Measurements from ENCODE around the gene SLC1A7.

SLC1A7 gene

DNA sequence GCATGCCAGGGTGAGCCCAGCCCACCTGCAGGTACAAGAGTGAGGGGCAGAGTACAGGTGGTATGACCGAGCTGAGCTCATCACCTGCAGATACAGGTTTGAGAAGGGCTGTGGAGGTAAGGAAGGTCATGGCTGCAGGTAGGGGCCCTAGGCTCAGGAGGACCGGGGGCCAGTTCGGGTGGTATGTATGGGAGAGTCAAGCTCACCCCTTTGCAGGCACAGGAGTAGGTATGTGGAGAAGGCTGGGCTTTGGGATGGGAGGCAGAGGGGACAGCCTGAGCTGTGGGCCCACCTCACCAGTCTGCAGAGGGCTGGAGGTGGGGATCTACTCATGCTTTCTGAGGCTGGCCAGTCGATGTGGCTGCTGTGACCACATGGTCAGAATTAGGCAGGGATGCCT, 63.2 kb downstream of the SLC1A7 start:
- Histone ChIP-seq H3K27me3 (ENCODE audit: insufficient read depth, low read length, poor library complexity) (no peaks in the 10 kb centered on the region), H3K18ac (ENCODE audit: low read length) (no peak overlapping the region), H3K23ac (ENCODE audit: low read length) (no peak overlapping the region), H2AK5ac (ENCODE audit: low read length) (no peak overlapping the region), H3K36me3 (ENCODE audit: control insufficient read depth, insufficient read depth, low read length) (no peaks in the 10 kb centered on the region), H3K79me2 (ENCODE audit: control insufficient read depth, insufficient read depth, low read length) (no peaks in the 10 kb centered on the region), H3K9ac (ENCODE audit: low read length) (no peak overlapping the region), H3K4ac (ENCODE audit: low read depth, low read length) (no peak overlapping the region), H4K5ac (ENCODE audit: low read length) (no peak overlapping the region), H3K79me1 (ENCODE audit: low read length) (no peaks in the 10 kb centered on the region), H3K4me1 (ENCODE audit: control insufficient read depth, low read depth, low read length) (peaks cover 2% of the 10 kb centered on the region), H4K8ac (ENCODE audit: low read depth, low read length) (no peak overlapping the region), H3K56ac (ENCODE audit: low read length) (no peak overlapping the region), H2BK120ac (ENCODE audit: low read depth, low read length) (no peak overlapping the region), H2BK15ac (replicated peaks; ENCODE audit: low read depth) (no peak overlapping the region), H2BK5ac (ENCODE audit: low read length) (no peak overlapping the region), H3K4me3 (ENCODE audit: low read length) (no peak overlapping the region), H3K4me2 (ENCODE audit: low read length) (no peak overlapping the region), H3K27ac (ENCODE audit: low read depth, low read length) (no peak overlapping the region)
- no peak for DNase-seq
- no CpG with 5 or more reads among the region's 4 CpGs for WGBS (ENCODE audit: extremely low coverage, insufficient coverage, low lambda C conversion rate)

DNA sequence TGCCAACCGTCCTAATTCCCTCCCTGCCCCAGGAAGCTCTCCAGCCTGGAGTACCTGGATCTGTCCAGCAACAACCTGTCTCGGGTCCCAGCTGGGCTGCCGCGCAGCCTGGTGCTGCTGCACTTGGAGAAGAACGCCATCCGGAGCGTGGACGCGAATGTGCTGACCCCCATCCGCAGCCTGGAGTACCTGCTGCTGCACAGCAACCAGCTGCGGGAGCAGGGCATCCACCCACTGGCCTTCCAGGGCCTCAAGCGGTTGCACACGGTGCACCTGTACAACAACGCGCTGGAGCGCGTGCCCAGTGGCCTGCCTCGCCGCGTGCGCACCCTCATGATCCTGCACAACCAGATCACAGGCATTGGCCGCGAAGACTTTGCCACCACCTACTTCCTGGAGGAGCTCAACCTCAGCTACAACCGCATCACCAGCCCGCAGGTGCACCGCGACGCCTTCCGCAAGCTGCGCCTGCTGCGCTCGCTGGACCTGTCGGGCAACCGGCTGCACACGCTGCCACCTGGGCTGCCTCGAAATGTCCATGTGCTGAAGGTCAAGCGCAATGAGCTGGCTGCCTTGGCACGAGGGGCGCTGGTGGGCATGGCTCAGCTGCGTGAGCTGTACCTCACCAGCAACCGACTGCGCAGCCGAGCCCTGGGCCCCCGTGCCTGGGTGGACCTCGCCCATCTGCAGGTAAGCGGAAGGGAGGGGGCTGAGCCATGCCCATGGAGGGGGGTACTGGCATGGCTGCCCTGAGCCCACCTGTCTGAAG, 63.9 kb downstream of the SLC1A7 start:
- H3K9ac ChIP-seq (ENCODE audit: low read length): no peak overlapping the region
- no peak overlapping the region for H2BK120ac ChIP-seq (ENCODE audit: low read depth, low read length)
- no peak overlapping the region for H3K27ac ChIP-seq (ENCODE audit: low read depth, low read length)
- no peak overlapping the region for H3K18ac ChIP-seq (ENCODE audit: low read length)
- H2BK5ac ChIP-seq (ENCODE audit: low read length): no peak overlapping the region
- peaks cover 2% of the 10 kb centered on the region for H3K4me1 ChIP-seq (ENCODE audit: control insufficient read depth, low read depth, low read length)
- no peak overlapping the region for H3K4me2 ChIP-seq (ENCODE audit: low read length)
- no CpG with 5 or more reads among the region's 46 CpGs for WGBS (ENCODE audit: extremely low coverage, insufficient coverage, low lambda C conversion rate)
- H3K23ac ChIP-seq (ENCODE audit: low read length): no peak overlapping the region
- no peak overlapping the region for H3K56ac ChIP-seq (ENCODE audit: low read length)
- no peaks in the 10 kb centered on the region for H3K79me1 ChIP-seq (ENCODE audit: low read length)
- no peak for DNase-seq
- H2AK5ac ChIP-seq (ENCODE audit: low read length): no peak overlapping the region
- no peaks in the 10 kb centered on the region for H3K27me3 ChIP-seq (ENCODE audit: insufficient read depth, low read length, poor library complexity)
- no peaks in the 10 kb centered on the region for H3K36me3 ChIP-seq (ENCODE audit: control insufficient read depth, insufficient read depth, low read length)
- H3K4me3 ChIP-seq (ENCODE audit: low read length): no peak overlapping the region
- no peaks in the 10 kb centered on the region for H3K79me2 ChIP-seq (ENCODE audit: control insufficient read depth, insufficient read depth, low read length)
- H4K8ac ChIP-seq (ENCODE audit: low read depth, low read length): no peak overlapping the region
- H4K5ac ChIP-seq (ENCODE audit: low read length): no peak overlapping the region
- H3K4ac ChIP-seq (ENCODE audit: low read depth, low read length): no peak overlapping the region
- H2BK15ac ChIP-seq (replicated peaks; ENCODE audit: low read depth): no peak overlapping the region

DNA sequence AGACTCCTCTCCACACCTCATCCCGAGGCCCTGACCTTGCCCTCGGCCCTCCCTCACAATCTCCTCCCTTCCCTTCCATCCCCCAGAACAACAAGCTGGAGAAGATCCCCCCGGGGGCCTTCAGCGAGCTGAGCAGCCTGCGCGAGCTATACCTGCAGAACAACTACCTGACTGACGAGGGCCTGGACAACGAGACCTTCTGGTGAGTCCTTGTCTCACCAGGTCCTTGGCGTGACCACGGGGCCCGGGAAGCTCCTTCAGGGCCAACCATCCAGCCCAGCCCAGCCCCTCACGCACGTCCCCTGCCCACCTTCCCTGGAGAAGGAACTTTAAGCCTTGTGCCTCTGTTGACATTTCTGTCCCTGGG, 64.9 kb downstream of the SLC1A7 start:
- Histone ChIP-seq H3K9ac (ENCODE audit: low read length) (no peak overlapping the region), H3K56ac (ENCODE audit: low read length) (no peak overlapping the region), H2BK120ac (ENCODE audit: low read depth, low read length) (no peak overlapping the region), H3K4me3 (ENCODE audit: low read length) (no peak overlapping the region), H3K23ac (ENCODE audit: low read length) (no peak overlapping the region), H2AK5ac (ENCODE audit: low read length) (no peak overlapping the region), H2BK5ac (ENCODE audit: low read length) (no peak overlapping the region), H3K18ac (ENCODE audit: low read length) (no peak overlapping the region), H3K36me3 (ENCODE audit: control insufficient read depth, insufficient read depth, low read length) (no peaks in the 10 kb centered on the region), H3K27ac (ENCODE audit: low read depth, low read length) (no peak overlapping the region), H3K4me2 (ENCODE audit: low read length) (no peak overlapping the region), H3K79me1 (ENCODE audit: low read length) (no peaks in the 10 kb centered on the region), H4K5ac (ENCODE audit: low read length) (no peak overlapping the region), H3K4ac (ENCODE audit: low read depth, low read length) (no peak overlapping the region), H2BK15ac (replicated peaks; ENCODE audit: low read depth) (no peak overlapping the region), H3K79me2 (ENCODE audit: control insufficient read depth, insufficient read depth, low read length) (no peaks in the 10 kb centered on the region), H3K27me3 (ENCODE audit: insufficient read depth, low read length, poor library complexity) (no peaks in the 10 kb centered on the region), H4K8ac (ENCODE audit: low read depth, low read length) (no peak overlapping the region), H3K4me1 (ENCODE audit: control insufficient read depth, low read depth, low read length) (peaks cover 1% of the 10 kb centered on the region)
- no peak for DNase-seq
- no CpG with 5 or more reads among the region's 13 CpGs for WGBS (ENCODE audit: extremely low coverage, insufficient coverage, low lambda C conversion rate)

DNA sequence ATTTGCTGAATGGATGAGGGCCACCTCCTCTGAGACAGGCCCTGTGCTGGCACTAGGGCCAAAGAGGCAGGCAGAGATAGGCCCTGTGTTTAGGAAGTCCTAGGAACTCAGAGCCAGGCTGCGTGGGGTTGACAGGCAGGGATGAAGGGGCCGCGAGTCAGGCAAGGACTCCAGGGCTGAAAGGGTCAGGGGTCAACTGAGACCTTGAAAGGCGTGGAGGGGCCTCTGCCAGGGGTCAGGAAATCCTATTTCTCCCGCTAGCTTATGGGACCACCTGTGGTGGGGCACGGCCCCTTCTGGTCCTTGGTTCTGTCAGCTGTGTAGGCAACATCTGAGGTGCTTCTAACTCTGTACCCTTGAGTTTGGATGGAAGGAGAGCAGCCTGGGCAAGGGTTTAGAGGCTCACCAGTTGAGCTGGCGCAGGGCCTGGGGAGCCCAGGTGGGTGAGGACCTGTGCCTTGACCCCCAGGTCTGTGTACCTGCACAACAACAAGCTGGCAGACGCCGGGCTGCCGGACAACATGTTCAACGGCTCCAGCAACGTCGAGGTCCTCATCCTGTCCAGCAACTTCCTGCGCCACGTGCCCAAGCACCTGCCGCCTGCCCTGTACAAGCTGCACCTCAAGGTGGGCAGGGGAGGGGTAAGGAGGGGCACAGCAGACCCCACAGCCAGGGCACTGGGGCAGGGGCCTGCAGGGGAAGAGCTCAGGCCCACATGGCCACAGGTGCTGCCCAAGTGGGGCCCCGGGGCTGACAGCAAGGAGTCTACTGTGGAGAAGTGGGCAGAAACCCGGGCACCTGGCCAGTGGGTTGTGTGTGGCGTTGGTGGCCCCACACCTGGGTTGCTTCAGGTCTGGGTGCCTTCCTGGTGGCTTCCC, 65.5 kb downstream of the SLC1A7 start:
- no peak overlapping the region for H3K56ac ChIP-seq (ENCODE audit: low read length)
- H2BK5ac ChIP-seq (ENCODE audit: low read length): no peak overlapping the region
- WGBS (ENCODE audit: extremely low coverage, insufficient coverage, low lambda C conversion rate): no CpG with 5 or more reads among the region's 19 CpGs
- H4K8ac ChIP-seq (ENCODE audit: low read depth, low read length): no peak overlapping the region
- H2AK5ac ChIP-seq (ENCODE audit: low read length): no peak overlapping the region
- H3K18ac ChIP-seq (ENCODE audit: low read length): no peak overlapping the region
- no peak overlapping the region for H2BK15ac ChIP-seq (replicated peaks; ENCODE audit: low read depth)
- H3K27ac ChIP-seq (ENCODE audit: low read depth, low read length): no peak overlapping the region
- H3K4ac ChIP-seq (ENCODE audit: low read depth, low read length): no peak overlapping the region
- no peak overlapping the region for H3K9ac ChIP-seq (ENCODE audit: low read length)
- no peak overlapping the region for H3K23ac ChIP-seq (ENCODE audit: low read length)
- H2BK120ac ChIP-seq (ENCODE audit: low read depth, low read length): no peak overlapping the region
- no peaks in the 10 kb centered on the region for H3K79me1 ChIP-seq (ENCODE audit: low read length)
- H3K4me3 ChIP-seq (ENCODE audit: low read length): no peak overlapping the region
- no peaks in the 10 kb centered on the region for H3K79me2 ChIP-seq (ENCODE audit: control insufficient read depth, insufficient read depth, low read length)
- no peaks in the 10 kb centered on the region for H3K4me1 ChIP-seq (ENCODE audit: control insufficient read depth, low read depth, low read length)
- H4K5ac ChIP-seq (ENCODE audit: low read length): no peak overlapping the region
- no peaks in the 10 kb centered on the region for H3K27me3 ChIP-seq (ENCODE audit: insufficient read depth, low read length, poor library complexity)
- no peak overlapping the region for H3K4me2 ChIP-seq (ENCODE audit: low read length)
- no peaks in the 10 kb centered on the region for H3K36me3 ChIP-seq (ENCODE audit: control insufficient read depth, insufficient read depth, low read length)
- DNase-seq: no peak

DNA sequence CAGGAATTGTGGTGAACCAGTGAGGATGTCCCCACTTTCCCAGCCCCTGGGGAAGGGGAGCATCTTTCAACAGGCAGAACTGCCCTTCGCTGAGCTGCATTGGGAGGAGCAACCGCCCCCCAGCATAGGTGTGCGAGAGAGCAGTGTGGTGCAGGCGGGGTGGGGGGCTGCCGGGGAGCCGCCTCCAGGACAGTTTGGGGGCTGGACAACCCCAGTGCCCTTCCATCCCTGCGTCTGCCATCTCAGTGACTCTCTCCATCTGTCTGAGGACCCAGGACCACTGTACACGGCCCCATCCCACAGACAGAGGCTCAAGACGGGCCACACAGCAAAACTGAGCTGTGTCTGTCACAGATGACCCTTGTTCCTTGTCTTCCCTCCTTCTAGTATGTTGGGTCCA, 66.3 kb downstream of the SLC1A7 start:
- Histone ChIP-seq H3K56ac (ENCODE audit: low read length) (no peak overlapping the region), H3K79me1 (ENCODE audit: low read length) (no peaks in the 10 kb centered on the region), H3K9ac (ENCODE audit: low read length) (no peak overlapping the region), H2BK120ac (ENCODE audit: low read depth, low read length) (no peak overlapping the region), H3K4me2 (ENCODE audit: low read length) (no peak overlapping the region), H2BK15ac (replicated peaks; ENCODE audit: low read depth) (no peak overlapping the region), H4K8ac (ENCODE audit: low read depth, low read length) (no peak overlapping the region), H2AK5ac (ENCODE audit: low read length) (no peak overlapping the region), H3K79me2 (ENCODE audit: control insufficient read depth, insufficient read depth, low read length) (no peaks in the 10 kb centered on the region), H3K18ac (ENCODE audit: low read length) (no peak overlapping the region), H3K4ac (ENCODE audit: low read depth, low read length) (no peak overlapping the region), H3K23ac (ENCODE audit: low read length) (no peak overlapping the region), H3K4me1 (ENCODE audit: control insufficient read depth, low read depth, low read length) (no peaks in the 10 kb centered on the region), H3K36me3 (ENCODE audit: control insufficient read depth, insufficient read depth, low read length) (no peaks in the 10 kb centered on the region), H2BK5ac (ENCODE audit: low read length) (no peak overlapping the region), H3K27ac (ENCODE audit: low read depth, low read length) (no peak overlapping the region), H3K27me3 (ENCODE audit: insufficient read depth, low read length, poor library complexity) (no peaks in the 10 kb centered on the region), H3K4me3 (ENCODE audit: low read length) (no peak overlapping the region), H4K5ac (ENCODE audit: low read length) (no peak overlapping the region)
- WGBS (ENCODE audit: extremely low coverage, insufficient coverage, low lambda C conversion rate): no CpG with 5 or more reads among the region's 9 CpGs
- no peak for DNase-seq
